Transverse colon (tissue), 4 donors: ENCODE results near the gene SEZ6.

Experiments used
- EP300 ChIP-seq: sonication (generic); formaldehyde crosslinking; IDR thresholded peaks from one replicate; pipeline ENCODE4 v1.6.1; 2017; ENCODE audit warnings: antibody characterized with exemption, low read depth
- POLR2A ChIP-seq: fragments of 450-650 bp; IDR thresholded peaks from one replicate; pipeline ENCODE4 v1.6.1; 2016; ENCODE audit warnings: antibody characterized with exemption, mild to moderate bottlenecking, moderate library complexity
- POLR2AphosphoS5 ChIP-seq, 3 donors: sonication (generic); formaldehyde crosslinking; IDR thresholded peaks; one replicate each; pipeline ENCODE4 v1.6.1; 2016; ENCODE audit warnings: antibody characterized with exemption in 3 of 3
- TF ChIP-seq, protein P1 (sequence below), 5 experiments: fragments of 200-600 bp in 3 of 5; fragments of 450-650 bp in 2 of 5; sonication (generic) in 3 of 5; IDR thresholded peaks; 1 replicate in 2 of 5; 2 replicates in 3 of 5; pipeline ENCODE4 v1.5.1; 2016 to 2017; ENCODE audit warnings: antibody characterized with exemption in 5 of 5, inconsistent platforms in 3 of 5, mild to moderate bottlenecking in 2 of 5, moderate library complexity in 1 of 5

DNA sequence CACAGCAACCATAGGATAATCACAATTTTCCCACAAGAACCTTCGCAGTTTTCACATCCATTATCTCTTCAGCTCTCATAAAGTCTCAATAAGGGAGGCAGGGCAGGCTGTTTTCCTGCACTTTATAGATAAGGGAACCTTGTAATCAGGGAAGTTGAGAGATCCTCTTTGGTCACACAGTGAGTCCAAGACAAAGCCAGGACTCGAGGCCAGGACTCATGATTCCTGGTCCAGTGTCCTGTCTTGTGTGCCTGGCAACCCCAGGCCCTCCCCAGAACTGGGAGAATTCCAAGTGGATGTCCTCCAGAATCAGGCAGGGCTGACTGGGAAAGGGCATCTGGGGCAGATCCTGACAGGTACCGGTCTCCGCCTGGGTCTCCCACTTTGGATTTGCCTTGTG, 31.4 kb downstream of the SEZ6 start:
- TF ChIP-seq POLR2AphosphoS5 (IDR thresholded peaks at IDR 0.05) = no peak
- TF ChIP-seq, protein P1, sequence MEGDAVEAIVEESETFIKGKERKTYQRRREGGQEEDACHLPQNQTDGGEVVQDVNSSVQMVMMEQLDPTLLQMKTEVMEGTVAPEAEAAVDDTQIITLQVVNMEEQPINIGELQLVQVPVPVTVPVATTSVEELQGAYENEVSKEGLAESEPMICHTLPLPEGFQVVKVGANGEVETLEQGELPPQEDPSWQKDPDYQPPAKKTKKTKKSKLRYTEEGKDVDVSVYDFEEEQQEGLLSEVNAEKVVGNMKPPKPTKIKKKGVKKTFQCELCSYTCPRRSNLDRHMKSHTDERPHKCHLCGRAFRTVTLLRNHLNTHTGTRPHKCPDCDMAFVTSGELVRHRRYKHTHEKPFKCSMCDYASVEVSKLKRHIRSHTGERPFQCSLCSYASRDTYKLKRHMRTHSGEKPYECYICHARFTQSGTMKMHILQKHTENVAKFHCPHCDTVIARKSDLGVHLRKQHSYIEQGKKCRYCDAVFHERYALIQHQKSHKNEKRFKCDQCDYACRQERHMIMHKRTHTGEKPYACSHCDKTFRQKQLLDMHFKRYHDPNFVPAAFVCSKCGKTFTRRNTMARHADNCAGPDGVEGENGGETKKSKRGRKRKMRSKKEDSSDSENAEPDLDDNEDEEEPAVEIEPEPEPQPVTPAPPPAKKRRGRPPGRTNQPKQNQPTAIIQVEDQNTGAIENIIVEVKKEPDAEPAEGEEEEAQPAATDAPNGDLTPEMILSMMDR (IDR thresholded peaks at IDR 0.05) = no peak
- TF ChIP-seq POLR2A = no peak
- TF ChIP-seq EP300 = no peak
